GM23338 (cell line): ENCODE measurements around the gene MYDGF. TPM values are rescaled to one million over a fixed set of nuclear protein-coding genes. Genes with fewer than 3 reads are reported as not detected.

Source experiments
- CREB1 ChIP-seq: fragments of 250-450 bp; sonication (Bioruptor Pico); IDR thresholded peaks from 2 replicates; pipeline ENCODE4 v1.5.0; 2020; ENCODE audit warnings: low read depth, mild to moderate bottlenecking, moderate library complexity
- REST ChIP-seq: IDR thresholded peaks from one replicate; pipeline ENCODE4 v1.6.1; 2018; ENCODE audit warnings: antibody characterized with exemption; ENCODE audit not compliant: unreplicated experiment
- STAT1 ChIP-seq: IDR thresholded peaks from one replicate; pipeline ENCODE4 v1.6.1; 2016; ENCODE audit warnings: antibody characterized with exemption; ENCODE audit not compliant: unreplicated experiment
- polyA plus RNA-seq: library from polyadenylated mRNA; unstranded; fragments of >200 nt; fragmentation: Nextera tagmentation; extraction: Ambion mirVana; gene quantifications from 2 replicates; pipeline ENCODE4 v1.2.1, GENCODE V29; 2016
- total RNA-seq: library from RNA; depleted of rRNA; stranded (reverse); fragments of >200 nt; shearing (Covaris generic); gene quantifications from 2 replicates; pipeline ENCODE4 v1.2.3, GENCODE V29; 2014
- TF ChIP-seq, protein P1 (sequence below): fragments of 250-450 bp; sonication (Bioruptor Pico); IDR thresholded peaks from 2 replicates; pipeline ENCODE4 v1.5.0; 2020; ENCODE audit warnings: mild to moderate bottlenecking, moderate library complexity
- TF ChIP-seq, protein P2 (sequence below), 2 experiments: fragments of 200-600 bp in 1 of 2; sonication (generic) in 1 of 2; conservative IDR thresholded peaks; 2 replicates each; pipeline versions ENCODE4 v1.5.1 to v1.6.1; 2016 to 2017; ENCODE audit warnings: antibody characterized with exemption in 2 of 2, low read depth in 2 of 2, mild to moderate bottlenecking in 2 of 2, moderate library complexity in 1 of 2

Gene MYDGF
- total and polyA plus RNA-seq, 2 experiments from 2014 or later: 42.3 to 99.5 TPM

DNA sequence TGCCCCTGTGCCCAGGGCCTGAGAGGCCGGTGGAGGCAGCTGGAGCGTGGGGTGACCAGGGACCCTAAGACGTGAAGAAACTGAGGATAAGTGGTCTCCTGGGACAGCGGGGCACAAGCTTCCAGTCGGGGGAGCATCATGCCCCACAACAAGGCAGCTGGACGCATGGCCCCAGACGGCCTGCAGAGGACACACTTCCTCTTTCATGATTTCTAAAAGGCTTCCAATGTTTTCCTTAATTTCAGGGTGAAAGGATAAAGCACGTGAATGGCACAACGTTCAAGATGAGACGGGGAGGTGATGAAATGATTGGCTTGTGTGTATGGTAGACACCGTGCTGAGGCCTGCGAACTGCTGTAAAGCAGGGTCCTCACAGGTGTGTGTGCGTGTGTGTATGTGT, 20.2 kb upstream of the MYDGF start (continued):
- TF ChIP-seq, protein P1, sequence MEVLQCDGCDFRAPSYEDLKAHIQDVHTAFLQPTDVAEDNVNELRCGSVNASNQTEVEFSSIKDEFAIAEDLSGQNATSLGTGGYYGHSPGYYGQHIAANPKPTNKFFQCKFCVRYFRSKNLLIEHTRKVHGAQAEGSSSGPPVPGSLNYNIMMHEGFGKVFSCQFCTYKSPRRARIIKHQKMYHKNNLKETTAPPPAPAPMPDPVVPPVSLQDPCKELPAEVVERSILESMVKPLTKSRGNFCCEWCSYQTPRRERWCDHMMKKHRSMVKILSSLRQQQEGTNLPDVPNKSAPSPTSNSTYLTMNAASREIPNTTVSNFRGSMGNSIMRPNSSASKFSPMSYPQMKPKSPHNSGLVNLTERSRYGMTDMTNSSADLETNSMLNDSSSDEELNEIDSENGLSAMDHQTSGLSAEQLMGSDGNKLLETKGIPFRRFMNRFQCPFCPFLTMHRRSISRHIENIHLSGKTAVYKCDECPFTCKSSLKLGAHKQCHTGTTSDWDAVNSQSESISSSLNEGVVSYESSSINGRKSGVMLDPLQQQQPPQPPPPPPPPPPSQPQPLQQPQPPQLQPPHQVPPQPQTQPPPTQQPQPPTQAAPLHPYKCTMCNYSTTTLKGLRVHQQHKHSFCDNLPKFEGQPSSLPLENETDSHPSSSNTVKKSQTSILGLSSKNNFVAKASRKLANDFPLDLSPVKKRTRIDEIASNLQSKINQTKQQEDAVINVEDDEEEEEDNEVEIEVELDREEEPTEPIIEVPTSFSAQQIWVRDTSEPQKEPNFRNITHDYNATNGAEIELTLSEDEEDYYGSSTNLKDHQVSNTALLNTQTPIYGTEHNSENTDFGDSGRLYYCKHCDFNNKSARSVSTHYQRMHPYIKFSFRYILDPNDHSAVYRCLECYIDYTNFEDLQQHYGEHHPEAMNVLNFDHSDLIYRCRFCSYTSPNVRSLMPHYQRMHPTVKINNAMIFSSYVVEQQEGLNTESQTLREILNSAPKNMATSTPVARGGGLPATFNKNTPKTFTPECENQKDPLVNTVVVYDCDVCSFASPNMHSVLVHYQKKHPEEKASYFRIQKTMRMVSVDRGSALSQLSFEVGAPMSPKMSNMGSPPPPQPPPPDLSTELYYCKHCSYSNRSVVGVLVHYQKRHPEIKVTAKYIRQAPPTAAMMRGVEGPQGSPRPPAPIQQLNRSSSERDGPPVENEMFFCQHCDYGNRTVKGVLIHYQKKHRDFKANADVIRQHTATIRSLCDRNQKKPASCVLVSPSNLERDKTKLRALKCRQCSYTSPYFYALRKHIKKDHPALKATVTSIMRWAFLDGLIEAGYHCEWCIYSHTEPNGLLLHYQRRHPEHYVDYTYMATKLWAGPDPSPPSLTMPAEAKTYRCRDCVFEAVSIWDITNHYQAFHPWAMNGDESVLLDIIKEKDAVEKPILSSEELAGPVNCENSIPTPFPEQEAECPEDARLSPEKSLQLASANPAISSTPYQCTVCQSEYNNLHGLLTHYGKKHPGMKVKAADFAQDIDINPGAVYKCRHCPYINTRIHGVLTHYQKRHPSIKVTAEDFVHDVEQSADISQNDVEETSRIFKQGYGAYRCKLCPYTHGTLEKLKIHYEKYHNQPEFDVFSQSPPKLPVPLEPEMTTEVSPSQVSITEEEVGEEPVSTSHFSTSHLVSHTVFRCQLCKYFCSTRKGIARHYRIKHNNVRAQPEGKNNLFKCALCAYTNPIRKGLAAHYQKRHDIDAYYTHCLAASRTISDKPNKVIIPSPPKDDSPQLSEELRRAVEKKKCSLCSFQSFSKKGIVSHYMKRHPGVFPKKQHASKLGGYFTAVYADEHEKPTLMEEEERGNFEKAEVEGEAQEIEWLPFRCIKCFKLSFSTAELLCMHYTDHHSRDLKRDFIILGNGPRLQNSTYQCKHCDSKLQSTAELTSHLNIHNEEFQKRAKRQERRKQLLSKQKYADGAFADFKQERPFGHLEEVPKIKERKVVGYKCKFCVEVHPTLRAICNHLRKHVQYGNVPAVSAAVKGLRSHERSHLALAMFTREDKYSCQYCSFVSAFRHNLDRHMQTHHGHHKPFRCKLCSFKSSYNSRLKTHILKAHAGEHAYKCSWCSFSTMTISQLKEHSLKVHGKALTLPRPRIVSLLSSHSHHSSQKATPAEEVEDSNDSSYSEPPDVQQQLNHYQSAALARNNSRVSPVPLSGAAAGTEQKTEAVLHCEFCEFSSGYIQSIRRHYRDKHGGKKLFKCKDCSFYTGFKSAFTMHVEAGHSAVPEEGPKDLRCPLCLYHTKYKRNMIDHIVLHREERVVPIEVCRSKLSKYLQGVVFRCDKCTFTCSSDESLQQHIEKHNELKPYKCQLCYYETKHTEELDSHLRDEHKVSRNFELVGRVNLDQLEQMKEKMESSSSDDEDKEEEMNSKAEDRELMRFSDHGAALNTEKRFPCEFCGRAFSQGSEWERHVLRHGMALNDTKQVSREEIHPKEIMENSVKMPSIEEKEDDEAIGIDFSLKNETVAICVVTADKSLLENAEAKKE: no peak
- TF ChIP-seq, protein P2, sequence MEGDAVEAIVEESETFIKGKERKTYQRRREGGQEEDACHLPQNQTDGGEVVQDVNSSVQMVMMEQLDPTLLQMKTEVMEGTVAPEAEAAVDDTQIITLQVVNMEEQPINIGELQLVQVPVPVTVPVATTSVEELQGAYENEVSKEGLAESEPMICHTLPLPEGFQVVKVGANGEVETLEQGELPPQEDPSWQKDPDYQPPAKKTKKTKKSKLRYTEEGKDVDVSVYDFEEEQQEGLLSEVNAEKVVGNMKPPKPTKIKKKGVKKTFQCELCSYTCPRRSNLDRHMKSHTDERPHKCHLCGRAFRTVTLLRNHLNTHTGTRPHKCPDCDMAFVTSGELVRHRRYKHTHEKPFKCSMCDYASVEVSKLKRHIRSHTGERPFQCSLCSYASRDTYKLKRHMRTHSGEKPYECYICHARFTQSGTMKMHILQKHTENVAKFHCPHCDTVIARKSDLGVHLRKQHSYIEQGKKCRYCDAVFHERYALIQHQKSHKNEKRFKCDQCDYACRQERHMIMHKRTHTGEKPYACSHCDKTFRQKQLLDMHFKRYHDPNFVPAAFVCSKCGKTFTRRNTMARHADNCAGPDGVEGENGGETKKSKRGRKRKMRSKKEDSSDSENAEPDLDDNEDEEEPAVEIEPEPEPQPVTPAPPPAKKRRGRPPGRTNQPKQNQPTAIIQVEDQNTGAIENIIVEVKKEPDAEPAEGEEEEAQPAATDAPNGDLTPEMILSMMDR (conservative IDR thresholded peaks at IDR 0.05; ENCODE audit: low read depth in 2 of 2): no peak
- TF ChIP-seq CREB1 (CRISPR knock-in tag): no peak
- TF ChIP-seq STAT1: no peak
- TF ChIP-seq REST: no peak
